ENCODE data around the gene CMTM7. TPM values are rescaled to one million over a fixed set of nuclear protein-coding genes. Genes with fewer than 3 reads are reported as not detected.

Gene CMTM7
- total and polyA plus RNA-seq, 9 donors: 3.9 to 23.2 (median 18.8) TPM

DNA sequence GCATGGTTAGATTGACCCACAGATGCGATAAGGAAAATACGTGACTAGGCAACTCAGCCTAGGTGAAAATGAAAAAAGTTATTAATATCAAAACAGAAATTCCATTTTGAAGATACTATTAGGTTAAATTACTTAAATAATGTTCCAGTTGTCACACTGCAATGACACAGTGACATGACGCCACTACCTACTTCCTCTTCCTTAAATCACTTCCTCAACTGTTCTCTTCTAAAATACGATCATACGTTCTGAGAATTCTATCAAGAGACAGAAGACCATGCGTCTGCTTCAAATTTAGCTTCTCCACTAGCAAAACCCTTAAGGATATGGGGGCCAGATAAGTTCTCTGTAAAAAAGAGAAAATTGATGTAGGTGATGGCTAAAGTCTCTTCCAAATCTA lies 92.8 kb downstream of the CMTM7 start:
- H3K4me1 ChIP-seq (ENCODE audit: control insufficient read depth, insufficient read depth, low read length): no peaks in the 10 kb centered on the region
- H3K9me3 ChIP-seq (replicated peaks; ENCODE audit: control insufficient read depth, low read depth, low read length): no peaks in the 10 kb centered on the region
- H3K36me3 ChIP-seq (ENCODE audit: control insufficient read depth, insufficient read depth, low read length): peaks cover 7% of the 10 kb centered on the region
- peak; percentile 57 for DNase-seq
- WGBS (ENCODE audit: insufficient coverage): no CpG with 5 or more reads among the region's 6 CpGs
- no peak overlapping the region for H3K27ac ChIP-seq (ENCODE audit: low read length)
- no peaks in the 10 kb centered on the region for H3K27me3 ChIP-seq (ENCODE audit: control insufficient read depth, insufficient read depth, low read length)
- no peak overlapping the region for H3K4me3 ChIP-seq (ENCODE audit: low read length)

DNA sequence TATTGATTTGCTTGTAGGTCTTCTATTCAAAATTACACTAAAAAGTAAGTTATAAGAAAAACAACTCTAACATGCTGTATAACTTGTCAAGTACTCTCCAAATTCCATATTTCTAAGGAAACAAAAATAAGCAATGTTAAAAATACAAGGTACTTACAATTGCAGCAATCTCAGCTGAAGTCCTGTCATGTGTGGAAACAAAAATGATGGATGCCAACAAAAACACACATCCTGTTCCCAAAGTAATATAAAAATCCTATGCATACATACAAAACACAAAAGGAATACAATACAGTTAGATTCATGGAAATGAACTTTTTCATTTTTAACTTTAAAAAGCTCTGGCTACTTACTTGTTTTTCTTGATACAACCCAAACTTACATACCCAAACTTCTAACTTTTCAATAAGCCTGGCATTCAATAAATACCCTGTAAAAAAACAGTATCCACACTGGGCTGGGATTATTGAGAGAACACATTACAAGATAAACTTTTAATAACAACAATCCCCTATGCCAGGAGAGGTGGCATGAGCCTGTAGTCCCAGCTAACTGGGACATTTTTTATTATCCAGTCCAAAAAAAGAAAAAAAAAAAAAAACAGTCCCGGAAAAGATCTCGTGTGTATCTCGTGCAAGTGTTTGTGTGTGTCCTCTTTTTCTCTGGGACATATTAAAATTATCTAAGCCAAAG lies 96.3 kb downstream of the CMTM7 start:
- Histone ChIP-seq H3K9me3 (replicated peaks; ENCODE audit: control insufficient read depth, low read depth, low read length) (no peaks in the 10 kb centered on the region), H3K36me3 (ENCODE audit: control insufficient read depth, insufficient read depth, low read length) (peaks cover 4% of the 10 kb centered on the region), H3K4me3 (ENCODE audit: low read length) (no peak overlapping the region), H3K4me1 (ENCODE audit: control insufficient read depth, insufficient read depth, low read length) (no peaks in the 10 kb centered on the region), H3K27ac (ENCODE audit: low read length) (no peak overlapping the region), H3K27me3 (ENCODE audit: control insufficient read depth, insufficient read depth, low read length) (no peaks in the 10 kb centered on the region)
- WGBS (ENCODE audit: insufficient coverage): no CpG with 5 or more reads among the region's 3 CpGs
- no peak for DNase-seq

DNA sequence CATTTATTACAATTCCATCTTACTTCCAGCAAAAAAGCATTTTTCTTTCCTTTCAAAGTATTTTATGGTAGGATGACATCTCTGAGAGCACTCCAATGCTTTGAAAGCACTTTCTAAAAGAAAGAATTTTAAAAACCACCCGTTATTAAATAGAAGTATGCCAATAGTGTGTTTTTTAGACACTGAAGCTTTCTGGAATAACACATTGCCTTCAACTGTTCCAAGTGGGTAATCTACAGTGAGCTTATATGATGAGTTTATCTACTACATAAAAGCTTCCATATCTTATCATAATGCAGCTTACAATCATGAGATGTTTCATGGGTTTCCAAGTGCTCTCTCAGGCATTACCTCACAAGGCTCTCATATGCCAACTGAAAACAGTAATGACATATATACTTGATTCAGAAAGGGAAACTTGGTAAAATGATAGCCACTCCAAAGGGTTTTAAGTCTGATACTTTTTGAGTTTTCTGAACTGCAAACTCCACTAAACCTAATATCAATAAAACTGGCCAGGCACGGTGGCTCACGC lies 96.9 kb downstream of the CMTM7 start:
- Histone ChIP-seq H3K4me1 (ENCODE audit: control insufficient read depth, insufficient read depth, low read length) (no peaks in the 10 kb centered on the region), H3K36me3 (ENCODE audit: control insufficient read depth, insufficient read depth, low read length) (peaks cover 4% of the 10 kb centered on the region), H3K27me3 (ENCODE audit: control insufficient read depth, insufficient read depth, low read length) (no peaks in the 10 kb centered on the region), H3K4me3 (ENCODE audit: low read length) (no peak overlapping the region), H3K9me3 (replicated peaks; ENCODE audit: control insufficient read depth, low read depth, low read length) (no peaks in the 10 kb centered on the region), H3K27ac (ENCODE audit: low read length) (no peak overlapping the region)
- no CpG with 5 or more reads among the region's 3 CpGs for WGBS (ENCODE audit: insufficient coverage)
- DNase-seq: no peak

DNA sequence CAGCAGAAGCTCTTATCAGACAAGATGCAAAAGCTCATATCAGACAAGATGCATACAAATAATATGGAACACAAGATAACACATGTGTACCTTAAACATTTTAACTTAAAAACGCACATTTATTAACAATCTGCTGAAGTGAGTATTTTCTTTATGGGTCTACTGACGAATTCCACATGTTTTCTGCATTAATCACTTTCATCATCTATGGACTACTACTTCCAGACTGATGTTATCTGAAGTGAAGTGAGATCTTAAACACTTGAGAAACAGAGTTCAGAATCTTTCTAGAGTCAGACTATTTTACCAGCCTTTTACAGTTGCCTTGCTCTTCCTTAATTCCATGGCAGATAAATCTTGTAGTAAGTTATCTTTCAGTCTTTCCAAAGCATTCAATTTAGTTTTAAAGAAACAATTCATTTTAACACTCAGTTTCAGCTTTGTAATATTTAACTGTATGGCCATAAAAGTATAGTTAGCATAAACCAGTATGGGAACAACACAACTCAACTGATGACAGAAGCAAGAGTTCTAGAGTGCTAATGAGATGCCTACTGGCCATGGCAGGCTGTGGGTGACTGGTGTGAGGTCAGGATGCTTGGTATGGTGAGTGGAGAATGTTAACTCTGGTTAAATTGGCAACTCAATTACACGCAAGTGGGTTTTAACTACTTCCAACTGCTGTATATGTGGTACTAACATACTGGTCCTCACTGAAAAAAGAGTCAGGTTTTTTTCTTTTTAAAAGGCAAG lies 101.2 kb downstream of the CMTM7 start:
- WGBS (ENCODE audit: insufficient coverage): no CpG with 5 or more reads among the region's 3 CpGs
- Histone ChIP-seq H3K4me3 (ENCODE audit: low read length) (no peak overlapping the region), H3K27ac (ENCODE audit: low read length) (no peak overlapping the region), H3K9me3 (replicated peaks; ENCODE audit: control insufficient read depth, low read depth, low read length) (no peaks in the 10 kb centered on the region), H3K27me3 (ENCODE audit: control insufficient read depth, insufficient read depth, low read length) (no peaks in the 10 kb centered on the region), H3K4me1 (ENCODE audit: control insufficient read depth, insufficient read depth, low read length) (no peaks in the 10 kb centered on the region), H3K36me3 (ENCODE audit: control insufficient read depth, insufficient read depth, low read length) (no peaks in the 10 kb centered on the region)
- DNase-seq: no peak

DNA sequence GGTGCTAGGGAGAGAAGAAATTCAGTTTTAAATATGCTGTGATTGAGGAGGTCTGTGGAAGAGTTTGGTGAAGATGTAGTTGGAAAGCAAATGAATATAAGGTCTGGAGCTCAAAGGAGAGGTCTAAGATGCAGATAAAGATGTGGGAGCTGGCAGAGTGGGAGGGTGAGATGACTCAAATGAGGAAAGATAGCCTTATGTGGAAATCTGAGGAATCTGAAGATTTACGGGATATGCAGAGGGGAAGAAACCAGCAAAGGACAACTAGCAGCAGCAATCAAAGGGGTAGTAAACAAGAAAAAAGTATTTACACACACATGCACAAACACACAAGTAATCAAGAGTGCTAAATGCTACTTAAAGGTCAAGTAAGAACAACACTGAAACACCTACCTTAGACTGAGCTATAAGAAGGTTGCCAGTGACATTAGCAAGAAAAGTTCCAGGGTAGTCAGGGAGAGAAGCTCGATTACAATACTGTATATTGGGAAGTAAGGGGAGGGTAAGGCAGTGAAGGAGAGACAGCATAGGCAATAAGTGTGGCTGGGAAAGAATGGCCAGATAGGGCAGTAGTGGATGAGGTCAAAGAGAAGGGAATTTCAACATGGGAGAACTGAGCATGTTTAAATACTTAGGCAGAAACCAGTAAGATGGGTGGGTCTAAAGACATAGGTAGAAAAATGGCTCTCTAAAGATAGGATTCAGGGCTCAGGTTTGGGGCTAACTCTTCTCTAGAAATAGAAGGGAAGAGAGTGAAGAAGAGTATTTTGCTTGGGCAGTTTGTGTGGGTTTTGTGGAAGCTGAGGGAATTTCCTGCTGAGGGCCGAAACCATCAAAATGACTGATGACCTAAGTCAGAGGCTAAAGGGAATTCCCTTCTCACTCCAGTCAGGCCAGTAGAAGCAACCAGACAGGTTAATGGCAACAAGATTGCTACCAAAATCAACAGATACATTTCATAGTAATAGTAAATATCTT lies 102.1 kb downstream of the CMTM7 start:
- Histone ChIP-seq H3K36me3 (ENCODE audit: control insufficient read depth, insufficient read depth, low read length) (no peaks in the 10 kb centered on the region), H3K9me3 (replicated peaks; ENCODE audit: control insufficient read depth, low read depth, low read length) (no peaks in the 10 kb centered on the region), H3K4me3 (ENCODE audit: low read length) (no peak overlapping the region), H3K4me1 (ENCODE audit: control insufficient read depth, insufficient read depth, low read length) (no peaks in the 10 kb centered on the region), H3K27ac (ENCODE audit: low read length) (no peak overlapping the region), H3K27me3 (ENCODE audit: control insufficient read depth, insufficient read depth, low read length) (no peaks in the 10 kb centered on the region)
- no peak for DNase-seq
- WGBS (ENCODE audit: insufficient coverage): 83% methylated on average over 1 of the region's 3 CpGs

DNA sequence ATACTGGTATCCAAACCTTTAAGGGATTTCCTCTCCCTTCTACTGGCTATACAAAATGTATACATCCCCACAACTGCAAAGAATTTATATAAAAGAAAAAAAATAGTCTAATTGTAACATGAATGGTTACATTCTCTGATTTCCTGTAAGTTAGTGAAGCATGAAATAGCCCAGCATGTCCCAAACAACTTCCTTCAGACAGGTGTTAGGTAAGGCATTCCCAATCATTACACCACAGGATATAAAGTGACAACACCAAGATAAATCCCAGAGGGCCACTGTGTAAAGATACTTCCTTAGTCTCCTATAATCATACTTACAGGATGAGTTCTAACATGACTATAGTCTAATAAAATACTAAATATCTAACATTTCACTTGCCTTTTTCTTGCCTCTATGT lies 103.4 kb downstream of the CMTM7 start:
- Histone ChIP-seq H3K4me3 (ENCODE audit: low read length) (no peak overlapping the region), H3K9me3 (replicated peaks; ENCODE audit: control insufficient read depth, low read depth, low read length) (no peaks in the 10 kb centered on the region), H3K27me3 (ENCODE audit: control insufficient read depth, insufficient read depth, low read length) (no peaks in the 10 kb centered on the region), H3K4me1 (ENCODE audit: control insufficient read depth, insufficient read depth, low read length) (no peaks in the 10 kb centered on the region), H3K36me3 (ENCODE audit: control insufficient read depth, insufficient read depth, low read length) (no peaks in the 10 kb centered on the region), H3K27ac (ENCODE audit: low read length) (no peak overlapping the region)
- no peak for DNase-seq

DNA sequence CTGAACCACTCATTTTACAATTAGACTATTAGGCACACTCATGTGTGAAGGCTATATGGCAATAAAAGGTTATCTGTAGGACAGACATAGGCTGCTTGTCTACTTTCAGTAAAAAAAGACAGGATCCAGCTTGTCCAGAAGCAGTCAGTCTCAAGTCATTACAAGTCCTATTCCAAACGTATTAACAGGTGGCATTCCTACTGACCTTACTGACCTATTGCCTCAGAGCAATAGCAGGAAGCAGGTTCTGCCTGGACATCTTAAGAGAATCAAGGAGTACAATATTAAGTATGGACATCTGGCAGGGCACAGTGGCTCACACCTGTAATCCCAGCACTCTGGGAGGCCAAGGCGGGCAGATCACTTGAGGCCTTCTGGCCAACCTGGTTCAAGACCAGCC lies 104.0 kb downstream of the CMTM7 start:
- no peaks in the 10 kb centered on the region for H3K9me3 ChIP-seq (replicated peaks; ENCODE audit: control insufficient read depth, low read depth, low read length)
- no peaks in the 10 kb centered on the region for H3K4me1 ChIP-seq (ENCODE audit: control insufficient read depth, insufficient read depth, low read length)
- DNase-seq: no peak
- H3K36me3 ChIP-seq (ENCODE audit: control insufficient read depth, insufficient read depth, low read length): no peaks in the 10 kb centered on the region
- no peaks in the 10 kb centered on the region for H3K27me3 ChIP-seq (ENCODE audit: control insufficient read depth, insufficient read depth, low read length)
- WGBS (ENCODE audit: insufficient coverage): 100% methylated on average over 1 of the region's 2 CpGs
- H3K4me3 ChIP-seq (ENCODE audit: low read length): no peak overlapping the region
- H3K27ac ChIP-seq (ENCODE audit: low read length): no peak overlapping the region

DNA sequence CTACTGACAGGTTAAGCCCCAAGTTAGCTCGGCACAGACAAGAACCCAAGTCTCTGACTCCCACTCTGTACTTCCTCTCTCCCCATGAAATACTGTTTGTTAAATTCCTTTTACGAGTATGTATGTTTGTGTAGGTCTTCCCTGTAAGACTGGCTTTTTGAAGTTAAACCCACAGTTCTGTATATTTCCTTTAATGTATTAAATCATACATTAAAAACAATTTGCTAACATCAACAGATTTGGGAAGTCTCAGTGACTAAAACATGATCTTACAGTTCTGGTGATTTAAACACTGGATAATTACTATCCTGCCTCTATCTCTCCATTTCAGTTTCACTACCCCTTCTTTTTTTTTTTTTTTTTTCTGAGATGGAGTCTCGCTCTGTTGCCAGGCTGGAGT lies 106.6 kb downstream of the CMTM7 start:
- Histone ChIP-seq H3K4me1 (ENCODE audit: control insufficient read depth, insufficient read depth, low read length) (no peaks in the 10 kb centered on the region), H3K27me3 (ENCODE audit: control insufficient read depth, insufficient read depth, low read length) (no peaks in the 10 kb centered on the region), H3K36me3 (ENCODE audit: control insufficient read depth, insufficient read depth, low read length) (no peaks in the 10 kb centered on the region), H3K9me3 (replicated peaks; ENCODE audit: control insufficient read depth, low read depth, low read length) (no peaks in the 10 kb centered on the region), H3K4me3 (ENCODE audit: low read length) (no peak overlapping the region), H3K27ac (ENCODE audit: low read length) (no peak overlapping the region)
- no peak for DNase-seq
- WGBS (ENCODE audit: insufficient coverage): no CpG with 5 or more reads among the region's 3 CpGs

DNA sequence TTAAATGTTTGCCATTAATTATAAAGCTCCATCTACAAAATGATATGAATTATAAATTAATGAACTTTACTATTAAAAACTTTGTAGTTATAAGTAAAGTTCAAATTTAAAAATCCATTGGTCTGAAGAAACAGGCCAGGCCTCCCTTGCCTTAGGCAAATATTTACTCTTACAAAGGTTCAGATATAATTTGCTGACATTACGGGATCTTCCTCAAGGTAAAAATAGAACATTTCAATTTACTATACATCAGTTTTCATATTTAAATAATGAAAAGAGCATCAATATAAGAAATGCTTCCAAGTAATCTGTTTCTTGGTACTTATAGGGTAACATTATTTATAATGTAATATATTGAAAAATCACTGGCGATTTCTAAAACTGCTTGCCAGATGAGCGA lies 107.3 kb downstream of the CMTM7 start:
- H3K27me3 ChIP-seq (ENCODE audit: control insufficient read depth, insufficient read depth, low read length): no peaks in the 10 kb centered on the region
- H3K36me3 ChIP-seq (ENCODE audit: control insufficient read depth, insufficient read depth, low read length): no peaks in the 10 kb centered on the region
- DNase-seq: no peak
- no peaks in the 10 kb centered on the region for H3K4me1 ChIP-seq (ENCODE audit: control insufficient read depth, insufficient read depth, low read length)
- no peak overlapping the region for H3K27ac ChIP-seq (ENCODE audit: low read length)
- no peaks in the 10 kb centered on the region for H3K9me3 ChIP-seq (replicated peaks; ENCODE audit: control insufficient read depth, low read depth, low read length)
- H3K4me3 ChIP-seq (ENCODE audit: low read length): no peak overlapping the region
- no CpG with 5 or more reads among the region's 3 CpGs for WGBS (ENCODE audit: insufficient coverage)

DNA sequence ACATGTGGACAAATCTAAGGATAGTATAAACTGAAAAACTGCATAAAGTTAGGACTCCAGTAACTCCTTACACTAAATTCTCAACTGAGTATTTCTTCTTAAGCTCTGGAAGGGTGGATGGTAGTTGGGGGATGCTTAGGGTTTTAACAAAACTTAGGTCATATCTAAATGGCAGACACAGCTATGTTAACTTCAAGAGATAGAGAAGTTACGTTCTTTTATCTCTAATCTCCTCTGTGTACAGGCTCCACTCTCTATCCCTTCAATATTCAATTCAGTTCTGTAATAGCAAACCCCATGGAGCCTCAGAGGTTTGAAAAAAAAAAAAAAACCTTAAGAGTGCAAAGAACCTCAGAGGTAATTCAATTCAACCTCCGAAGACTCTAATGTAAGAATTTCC lies 107.9 kb downstream of the CMTM7 start:
- no CpG with 5 or more reads among the region's 2 CpGs for WGBS (ENCODE audit: insufficient coverage)
- Histone ChIP-seq H3K9me3 (replicated peaks; ENCODE audit: control insufficient read depth, low read depth, low read length) (no peaks in the 10 kb centered on the region), H3K36me3 (ENCODE audit: control insufficient read depth, insufficient read depth, low read length) (no peaks in the 10 kb centered on the region), H3K4me3 (ENCODE audit: low read length) (no peak overlapping the region), H3K27ac (ENCODE audit: low read length) (no peak overlapping the region), H3K27me3 (ENCODE audit: control insufficient read depth, insufficient read depth, low read length) (no peaks in the 10 kb centered on the region), H3K4me1 (ENCODE audit: control insufficient read depth, insufficient read depth, low read length) (no peaks in the 10 kb centered on the region)
- DNase-seq: no peak
